Measurements from ENCODE around the gene ITGA5. TPM values are rescaled to one million over a fixed set of nuclear protein-coding genes. Genes with fewer than 3 reads are reported as not detected.

The ITGA5 gene
- total RNA-seq, 1 experiment from 2014 or later: 219 TPM

GRCh38 chr12:54352891-54353874 lies 65.9 kb downstream of the ITGA5 start:
- DNase-seq (ENCODE audit: low spot score): no peak

DNA sequence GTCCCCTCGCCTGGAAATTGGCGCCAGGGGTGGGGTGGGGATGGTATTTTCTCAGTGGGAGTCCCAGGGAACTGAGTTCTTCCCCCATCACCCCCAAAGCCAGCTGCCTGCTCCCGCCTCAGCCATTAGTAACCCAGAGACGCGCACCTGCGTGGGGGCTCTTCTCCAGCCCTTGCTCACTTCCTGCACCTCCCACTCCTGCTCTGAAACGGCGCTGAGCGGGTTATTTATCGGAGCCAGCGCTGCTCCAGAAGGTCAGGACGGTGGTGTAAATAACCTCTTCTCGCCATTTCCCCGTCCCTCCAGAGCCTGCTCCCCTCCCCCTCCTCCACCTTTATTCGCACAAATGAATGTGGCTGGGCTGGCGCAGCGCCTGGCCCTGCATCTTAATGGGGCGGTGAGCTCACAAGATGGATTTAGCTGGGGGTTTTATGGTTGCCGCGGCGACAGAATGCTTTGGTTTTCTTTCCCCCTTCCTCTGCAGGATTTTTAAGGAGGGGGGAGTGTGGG lies 67.0 kb downstream of the ITGA5 start:
- peak; percentile 55 for DNase-seq (ENCODE audit: low spot score)

GRCh38 chr12:54351341-54351740 lies 67.7 kb downstream of the ITGA5 start:
- no peak for DNase-seq (ENCODE audit: low spot score)

GRCh38 chr12:54350743-54351142 lies 68.3 kb downstream of the ITGA5 start:
- no peak for DNase-seq (ENCODE audit: low spot score)

DNA sequence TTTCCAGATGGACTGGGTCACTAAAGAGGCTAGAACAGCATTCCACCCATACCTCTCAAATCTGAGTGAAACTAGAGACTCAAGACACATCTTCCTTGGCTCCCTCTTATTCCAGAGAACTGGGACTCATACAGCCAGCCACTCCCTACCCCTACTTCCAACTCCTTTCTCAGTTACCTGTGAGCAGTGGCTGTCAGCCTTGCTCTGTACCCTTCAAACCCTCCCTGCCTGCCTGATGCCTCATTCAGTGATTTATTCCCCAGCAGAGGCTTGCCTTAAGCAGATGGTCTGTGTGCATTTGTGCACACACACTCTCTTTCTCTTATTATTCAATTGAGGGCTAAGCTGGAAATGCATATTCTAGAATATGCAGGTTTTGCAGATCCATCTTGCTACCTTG lies 69.4 kb downstream of the ITGA5 start:
- no peak for DNase-seq (ENCODE audit: low spot score)

DNA sequence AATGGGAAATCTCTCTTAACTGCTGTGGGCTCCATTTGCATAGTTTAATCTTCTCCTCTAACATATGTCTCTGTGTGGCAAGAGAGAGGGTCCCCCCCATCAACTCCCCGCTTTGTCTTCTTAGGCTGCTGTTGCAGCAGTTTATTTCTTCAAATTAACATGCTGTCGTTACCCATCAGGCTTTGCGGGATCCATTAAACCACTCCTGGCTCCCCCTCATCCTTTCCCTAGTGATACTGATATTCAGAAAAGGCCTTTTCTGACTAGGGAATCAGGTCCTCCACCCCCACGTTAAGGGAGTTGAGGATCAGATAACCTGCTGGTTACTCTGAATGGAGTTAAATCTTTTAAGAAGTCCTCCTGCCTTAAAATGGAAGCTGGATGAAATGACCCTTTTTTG lies 70.0 kb downstream of the ITGA5 start:
- no peak for DNase-seq (ENCODE audit: low spot score)

Other genes with a start within 250 kb of the ITGA5 start
- 27.2 and 37.8 TPM in 2 replicates for gene SMUG1, start 230.3 kb downstream of the ITGA5 start, total RNA-seq (2014; rRNA removed; shearing (Covaris generic))
- gene CBX5, start 139.1 kb downstream of the ITGA5 start, total RNA-seq (2014; rRNA removed; shearing (Covaris generic)): 46.2 and 47.6 TPM in 2 replicates
- 508 and 537 TPM in 2 replicates for gene HNRNPA1, start 138.5 kb downstream of the ITGA5 start, total RNA-seq (2014; rRNA removed; shearing (Covaris generic))
- gene NFE2, start 118.3 kb downstream of the ITGA5 start, total RNA-seq (2014; rRNA removed; shearing (Covaris generic)): 0.17 TPM in 1 of 2 replicates, not detected in the other
- gene COPZ1, start 94.1 kb downstream of the ITGA5 start, total RNA-seq (2014; rRNA removed; shearing (Covaris generic)): 209 and 243 TPM in 2 replicates
- not detected in 2 replicates for gene GPR84, start 54.8 kb downstream of the ITGA5 start, total RNA-seq (2014; rRNA removed; shearing (Covaris generic))
- gene ZNF385A, start 34.5 kb downstream of the ITGA5 start, total RNA-seq (2014; rRNA removed; shearing (Covaris generic)): 1.3 and 5.3 TPM in 2 replicates
- not detected in 2 replicates for gene GTSF1, start 54.3 kb upstream of the ITGA5 start, total RNA-seq (2014; rRNA removed; shearing (Covaris generic))
- gene NCKAP1L, start 78.5 kb upstream of the ITGA5 start, total RNA-seq (2014; rRNA removed; shearing (Covaris generic)): not detected in 2 replicates
- gene PDE1B, start 130.3 kb upstream of the ITGA5 start, total RNA-seq (2014; rRNA removed; shearing (Covaris generic)): 0.10 TPM in 1 of 2 replicates, not detected in the other
- not detected in 2 replicates for gene PPP1R1A, start 169.4 kb upstream of the ITGA5 start, total RNA-seq (2014; rRNA removed; shearing (Covaris generic))
- not detected in 2 replicates for gene LACRT, start 215.6 kb upstream of the ITGA5 start, total RNA-seq (2014; rRNA removed; shearing (Covaris generic))
- gene DCD, start 229.1 kb upstream of the ITGA5 start, total RNA-seq (2014; rRNA removed; shearing (Covaris generic)): not detected in 2 replicates